Fibroblast of lung (primary cell): Measurements from ENCODE around the gene TNIP1.

ENCODE experiments used
- CTCF ChIP-seq, 2 donors: IDR thresholded peaks in 1 of 2; conservative IDR thresholded peaks in 1 of 2; 1 replicate in 1 of 2; 2 replicates in 1 of 2; pipeline ENCODE4 v1.5.1; 2011 to 2012; ENCODE audit warnings: low read length in 2 of 2, control low read depth in 1 of 2, inconsistent platforms in 1 of 2, low read depth in 1 of 2, mild to moderate bottlenecking in 1 of 2
- EZH2 ChIP-seq: IDR thresholded peaks from 2 replicates; pipeline ENCODE4 v1.5.1; 2012; ENCODE audit warnings: low read length, control low read depth, mild to moderate bottlenecking; ENCODE audit errors: missing control alignments

DNA sequence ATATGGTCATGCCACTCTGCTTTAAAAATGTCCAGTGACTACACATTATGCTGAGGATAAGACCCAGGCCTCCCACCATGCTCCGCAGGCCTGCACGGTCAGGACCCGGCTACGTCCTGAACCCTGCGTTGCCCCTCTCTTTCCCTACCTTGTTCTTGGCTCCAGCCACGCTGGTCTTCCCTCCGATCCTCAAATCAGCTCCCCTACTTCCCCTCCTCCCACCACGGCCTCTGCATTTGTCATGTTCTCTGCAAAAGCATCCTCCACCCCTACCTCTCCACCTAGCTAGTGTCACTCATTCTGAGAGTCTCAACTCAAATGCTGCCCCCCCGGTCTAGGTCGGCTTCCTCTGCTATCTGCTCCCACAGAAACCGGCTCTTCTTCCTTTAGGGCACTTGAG, 49.3 kb downstream of the TNIP1 start:
- TF ChIP-seq CTCF (conservative IDR thresholded peaks at IDR 0.05 in 1 of 2, IDR thresholded peaks at IDR 0.05 in 1 of 2; ENCODE audit: low read depth in 1 of 2, low read length in 2 of 2) (no peak), EZH2 (no peak)
